Non-pigmented ciliary epithelial cell (primary cell): ENCODE data around the gene C16orf87.

Source experiments
- DNase-seq: peaks from one replicate; pipeline ENCODE4 v3.0.0-alpha.2; 2010; ENCODE audit warnings: low read depth

The C16orf87 gene

DNA sequence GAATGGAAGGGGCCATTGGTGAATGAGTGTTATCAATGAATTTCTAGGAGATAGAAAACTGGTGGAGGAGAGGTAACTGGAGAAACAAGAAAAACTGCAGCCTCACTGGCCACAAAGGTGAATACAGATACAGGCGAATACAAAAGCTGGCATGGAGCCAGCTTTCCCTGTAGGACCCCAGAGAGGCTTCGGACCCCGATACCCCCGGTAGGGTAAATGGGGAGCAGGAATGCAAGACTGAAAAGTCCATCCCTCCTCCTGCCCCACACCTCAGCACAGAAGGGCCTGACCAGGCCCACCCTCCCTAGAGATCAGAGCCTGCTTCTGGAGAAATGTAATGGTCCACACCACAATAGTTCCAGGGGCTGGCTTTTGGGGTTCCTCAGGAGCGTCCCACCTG lies 78.0 kb downstream of the C16orf87 start:
- DNase-seq, result no peak

- DNase-seq, result no peak
These were observed 79.6 kb downstream of the C16orf87 start for GRCh38 chr16:46751381-46751780.

DNA sequence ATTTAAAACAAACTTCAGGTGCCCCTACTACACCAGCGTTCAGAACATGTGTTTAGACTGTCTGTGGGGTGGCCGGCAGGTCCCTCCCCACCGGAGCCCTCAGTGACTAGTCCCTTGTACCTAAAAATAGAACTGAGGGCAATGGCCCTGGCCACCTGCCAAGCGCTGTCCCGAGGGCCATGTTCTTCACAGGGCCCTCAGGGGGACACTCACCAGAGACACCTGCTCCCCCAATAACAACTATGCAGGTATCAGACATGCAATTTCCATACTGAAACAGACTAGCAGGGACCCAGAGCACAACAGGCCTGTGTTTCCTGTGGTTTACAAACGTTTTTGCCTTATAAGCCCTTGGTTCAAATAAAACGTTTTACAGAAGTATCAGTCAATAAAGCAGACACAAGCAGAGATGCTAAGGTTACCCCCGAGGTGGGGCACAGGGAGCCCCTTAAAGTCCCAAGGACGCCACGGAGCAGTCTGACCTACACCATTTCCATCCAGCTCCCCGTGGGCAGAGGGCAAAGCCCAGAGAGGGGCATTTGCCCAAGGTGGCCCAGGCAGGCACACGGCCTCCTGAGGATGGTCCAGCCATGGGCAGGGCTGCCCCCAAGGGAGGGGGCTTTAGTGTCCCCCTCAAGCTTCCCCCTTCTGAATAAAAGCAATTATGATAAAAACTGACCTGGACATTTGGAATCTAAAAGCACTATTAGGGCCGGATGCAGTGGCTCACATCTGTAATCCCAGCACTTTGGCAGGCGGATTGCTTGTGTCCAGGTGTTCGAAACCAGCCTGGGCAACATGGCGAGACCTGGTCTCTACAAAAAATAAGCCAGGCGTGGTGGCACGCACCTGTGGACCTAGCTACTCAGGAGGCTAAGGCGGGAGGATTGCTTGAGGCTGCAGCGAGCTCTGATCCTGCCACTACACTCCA lies 81.9 kb downstream of the C16orf87 start:
- DNase-seq, result no peak

DNA sequence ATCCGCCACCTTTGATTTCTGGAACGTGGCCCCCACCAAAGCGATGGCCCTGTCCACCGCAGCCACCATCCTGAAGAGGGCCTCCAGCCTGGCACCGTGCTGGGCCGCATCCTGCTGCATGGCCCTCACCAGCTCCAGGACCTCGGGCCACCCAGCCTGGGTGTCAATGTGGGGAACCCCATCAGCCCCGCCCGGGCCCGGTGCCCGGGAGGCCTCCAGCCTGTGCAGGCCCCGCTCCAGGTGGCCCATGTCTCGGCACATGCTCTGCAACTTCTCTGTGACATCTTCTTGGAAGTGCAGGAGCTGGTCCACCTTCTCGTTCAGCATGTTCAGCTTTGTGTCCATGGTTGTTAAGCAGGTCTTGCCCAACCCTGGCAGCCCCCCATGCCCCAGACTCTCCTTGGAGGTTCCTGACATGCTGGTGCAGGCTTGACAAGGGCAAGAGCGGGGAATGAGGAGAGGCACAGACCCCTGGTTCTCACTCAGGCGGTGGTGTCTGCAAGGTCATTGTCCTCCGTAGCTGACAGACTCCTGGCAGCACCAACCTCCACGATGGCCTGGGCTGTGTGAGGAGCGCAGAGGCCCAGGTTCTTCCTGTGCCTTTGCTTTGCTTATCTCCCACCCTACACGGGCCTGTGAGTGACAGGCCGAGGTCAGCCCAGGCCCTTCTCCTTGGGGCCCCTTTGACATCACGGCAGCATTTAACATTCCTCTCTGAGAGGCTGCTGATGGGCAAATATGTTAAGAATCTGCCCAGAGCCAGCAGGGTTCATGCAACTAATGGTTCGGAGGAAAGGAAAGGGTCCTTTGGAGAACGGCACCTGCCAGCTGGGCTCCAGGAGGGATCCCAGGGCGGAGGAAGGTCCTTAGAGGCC lies 83.0 kb downstream of the C16orf87 start, which contains the start of gene MYLK3:
MYLK3 (minus strand) TSS at position 568 of the 875 bp plus-strand sequence; CDS start at position 417, 151 bp downstream.
- DNase-seq, result no peak

DNA sequence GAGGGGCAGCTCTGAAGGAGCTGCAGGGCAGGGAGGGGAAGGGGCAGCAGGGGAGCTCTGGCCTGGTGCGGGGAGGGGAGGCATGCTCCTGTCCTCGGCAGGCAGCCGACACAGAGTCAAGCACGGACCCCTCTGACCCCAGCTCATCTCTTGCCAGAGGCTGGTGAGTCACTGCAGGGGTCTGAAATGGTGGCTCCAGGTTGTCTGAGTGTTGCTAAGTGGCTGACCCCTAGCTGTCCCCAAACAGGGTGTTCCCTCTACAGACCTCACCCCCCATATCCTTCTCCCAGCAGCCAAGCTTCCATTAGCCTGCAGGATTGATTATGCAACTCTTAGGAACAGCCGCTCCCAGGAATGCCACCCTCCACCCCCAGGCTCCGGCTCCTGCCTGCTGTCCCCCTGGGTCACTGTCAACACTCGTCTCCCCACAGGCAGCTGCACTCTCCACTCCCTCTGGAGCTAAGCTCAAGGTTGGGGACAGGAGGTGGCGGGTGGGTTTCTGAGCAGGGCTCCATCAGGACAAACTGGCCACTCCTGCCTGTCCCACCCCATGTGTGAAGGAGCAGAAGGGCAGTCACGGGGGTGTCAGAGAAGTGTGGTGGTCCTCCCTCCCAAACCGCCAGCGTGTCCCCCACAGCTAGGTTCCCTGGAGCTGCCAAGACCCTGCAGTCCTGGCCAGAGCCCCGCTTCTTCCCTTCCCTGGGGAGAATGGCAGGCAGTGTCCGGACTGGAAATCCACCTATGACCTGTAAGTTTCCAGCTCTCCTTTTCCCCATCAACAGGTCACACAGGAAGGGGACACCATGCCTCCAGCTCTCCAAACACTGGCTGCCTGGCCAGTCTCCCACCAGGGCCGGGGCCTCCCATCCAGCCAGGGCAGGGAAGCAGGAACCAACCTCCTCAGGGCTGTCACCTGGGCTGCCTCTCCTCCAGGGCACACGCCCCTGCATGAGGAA lies 83.9 kb downstream of the C16orf87 start:
- no peak for DNase-seq
